ENCODE results near the gene MRPS18A. TPM values are rescaled to one million over a fixed set of nuclear protein-coding genes. Genes with fewer than 3 reads are reported as not detected.
A peak's percentile ranks its signal among the peaks of the same experiment; 100 is the strongest.

MRPS18A gene
- total and polyA plus RNA-seq, 2 of the 13 experiments (the other 11 are each of a cell fraction or from before 2014, with no cell fraction given) = 87.8 to 89.1 TPM

DNA sequence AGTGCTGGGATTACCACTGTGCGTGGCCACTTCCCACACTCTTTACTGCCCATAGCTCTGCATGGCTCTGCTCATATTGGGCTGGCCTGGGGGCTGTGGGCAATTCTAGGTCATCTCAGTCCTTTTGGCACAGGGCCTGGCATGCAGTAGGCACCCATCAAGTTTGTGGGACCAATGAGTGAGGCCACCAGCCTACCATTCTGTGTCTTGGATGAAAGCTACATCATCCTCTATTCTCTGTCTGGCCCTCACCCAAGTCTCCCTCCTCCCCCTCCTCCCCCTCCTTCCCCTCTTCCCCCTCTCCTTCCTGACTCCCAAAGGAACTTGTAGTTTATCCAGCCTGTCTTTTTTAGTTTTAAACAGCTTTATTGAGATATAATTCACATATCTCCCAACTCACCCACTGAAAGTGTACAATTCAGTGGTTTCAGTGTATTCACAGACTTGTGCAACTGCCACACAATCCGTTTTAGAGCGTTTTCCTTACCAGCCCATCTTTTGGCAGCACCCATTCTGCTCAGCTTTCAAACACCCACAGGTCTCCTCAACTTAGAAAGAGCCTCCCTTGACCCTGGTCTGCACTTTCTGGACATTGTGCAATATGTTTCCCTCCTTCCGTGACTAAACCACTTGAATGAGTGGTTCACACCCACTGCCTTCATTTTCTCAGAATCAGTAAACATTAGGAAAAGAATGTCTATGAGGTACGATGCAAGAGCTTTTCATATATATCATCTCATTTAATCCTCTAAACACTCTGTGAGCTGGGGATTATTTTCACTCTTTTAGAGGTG is 21.5 kb upstream of the MRPS18A start:
- H3K27ac ChIP-seq (ENCODE audit: extremely low read length, insufficient read depth, low read length) = no peak overlapping the region
- H3K4me3 ChIP-seq (replicated peaks in 1 of 3; ENCODE audit: insufficient read depth in 1 of 3, low read depth in 2 of 3, low read length in 3 of 3) = no peak overlapping the region
- H3K4me2 ChIP-seq (ENCODE audit: low read depth, low read length) = no peak overlapping the region
- in situ Hi-C loops (cut with HindIII; ENCODE audit: extremely low pct_ligation_motif_present, low pct_unique_long_range_greater_than_20kb) = no loop called here
- TF ChIP-seq MAFG (CRISPR knock-in tag; IDR thresholded peaks at IDR 0.05) (no peak), GATAD2A (CRISPR knock-in tag; IDR thresholded peaks at IDR 0.05) (0 out of 2 replicates have a peak, but pooled peaks have one; percentile 20), FOXK1 (CRISPR knock-in tag; IDR thresholded peaks at IDR 0.05; ENCODE audit: borderline replicate concordance, low read depth) (no peak), TP53 (CRISPR knock-in tag; conservative IDR thresholded peaks at IDR 0.05) (no peak), RARA (CRISPR knock-in tag; IDR thresholded peaks at IDR 0.05) (peak; percentile 63), ZNF432 (CRISPR knock-in tag; IDR thresholded peaks at IDR 0.05; ENCODE audit: borderline replicate concordance) (no peak), NCOA2 (CRISPR knock-in tag; IDR thresholded peaks at IDR 0.05) (no peak), CEBPB (IDR thresholded peaks at IDR 0.05; ENCODE audit: borderline replicate concordance, low read depth, low read length) (peak; percentile 84), HNRNPK (IDR thresholded peaks at IDR 0.05; ENCODE audit: low read depth, low read length, poor library complexity, severe bottlenecking) (peak; percentile 25), ZSCAN29 (CRISPR knock-in tag; conservative IDR thresholded peaks at IDR 0.05) (no peak), CEBPG (CRISPR knock-in tag; IDR thresholded peaks at IDR 0.05) (peak; percentile 62), ZNF703 (CRISPR knock-in tag; IDR thresholded peaks at IDR 0.05; ENCODE audit: borderline replicate concordance) (no peak), ZNF101 (CRISPR knock-in tag; IDR thresholded peaks at IDR 0.05; ENCODE audit: borderline replicate concordance, low read depth) (no peak)
- TF ChIP-seq, protein P1, sequence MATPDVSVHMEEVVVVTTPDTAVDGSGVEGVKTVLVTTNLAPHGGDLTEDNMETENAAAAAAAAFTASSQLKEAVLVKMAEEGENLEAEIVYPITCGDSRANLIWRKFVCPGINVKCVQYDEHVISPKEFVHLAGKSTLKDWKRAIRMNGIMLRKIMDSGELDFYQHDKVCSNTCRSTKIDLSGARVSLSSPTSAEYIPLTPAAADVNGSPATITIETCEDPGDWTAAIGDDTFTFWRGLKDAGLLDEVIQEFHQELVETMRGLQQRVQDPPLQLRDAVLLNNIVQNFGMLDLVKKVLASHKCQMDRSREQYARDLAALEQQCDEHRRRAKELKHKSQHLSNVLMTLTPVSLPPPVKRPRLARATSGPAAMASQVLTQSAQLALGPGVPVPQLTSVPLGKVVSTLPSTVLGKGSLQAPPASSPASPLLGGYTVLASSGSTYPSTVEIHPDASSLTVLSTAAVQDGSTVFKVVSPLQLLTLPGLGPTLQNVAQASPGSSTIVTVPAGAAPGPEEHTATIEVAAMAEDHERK (CRISPR knock-in tag; IDR thresholded peaks at IDR 0.05; ENCODE audit: low read depth) = no peak
- no peaks in the 10 kb centered on the region for H3K9me3 ChIP-seq (ENCODE audit: low read length)
- FAIRE-seq = no peak
- H3K36me3 ChIP-seq (replicated peaks in 1 of 2; ENCODE audit: control insufficient read depth in 1 of 2, insufficient read depth in 2 of 2, low read length in 2 of 2) = no peaks in the 10 kb centered on the region
- no TSS peak for BruUV-seq (replicated peaks)
- peaks cover 73% of the 10 kb centered on the region for H3K4me1 ChIP-seq (ENCODE audit: insufficient read depth, low read length)
- ChIA-PET POLR2A (interaction anchor here (0.8 kb wide), 1 partner anchor 42 kb away, joined by 3 read pairs; no protein-coding TSS in a partner anchor), CTCF (ENCODE audit: low intra/inter-chr PET ratio, low total read pairs) (interaction anchor here (0.7 kb wide), 1 partner anchor 27 kb away, joined by 3 read pairs; no protein-coding TSS in a partner anchor)
- no peak for DNase-seq (ENCODE audit: low spot score)
- no peaks in the 10 kb centered on the region for H3K79me2 ChIP-seq (ENCODE audit: insufficient read depth, low read length)
- ATAC-seq = no peak
- intact Hi-C loops (cut with micrococcal nuclease; ENCODE audit: unreplicated experiment) = no loop called here
- no peak overlapping the region for H3K9ac ChIP-seq (ENCODE audit: insufficient read depth, low read depth, low read length)
- peaks cover 0 to 9% of the 10 kb centered on the region in 2 experiments; a peak in 4 of 5 replicates for H3K27me3 ChIP-seq (ENCODE audit: control insufficient read depth in 1 of 2, insufficient read depth in 2 of 2, low read length in 2 of 2)
- no peak overlapping the region for H2AFZ ChIP-seq (ENCODE audit: low read length)
- WGBS (ENCODE audit: low lambda C conversion rate) = 14% methylated on average over 5 of the region's 5 CpGs
- no peaks in the 10 kb centered on the region for H4K20me1 ChIP-seq (ENCODE audit: insufficient read depth, low read length)

Data from HepG2 (cell line).